ENCODE measurements around the gene PRODH.
"Not testable (repeated sequence)": the region's sequence is repeated elsewhere in the genome, so short reads cannot be mapped to it uniquely, and the experiment has no call there.

The PRODH gene

GRCh38 chr22:18906410-18906745, 29.7 kb downstream of the PRODH start:
- not testable (repeated sequence) for H3K27ac ChIP-seq (ENCODE audit: low read depth in 2 of 2, low read length in 2 of 2); H3K9ac ChIP-seq (ENCODE audit: low read depth in 1 of 2, low read length in 2 of 2); H3K4me1 ChIP-seq (ENCODE audit: control insufficient read depth in 2 of 2, insufficient read depth in 2 of 2, low read length in 2 of 2)

DNA sequence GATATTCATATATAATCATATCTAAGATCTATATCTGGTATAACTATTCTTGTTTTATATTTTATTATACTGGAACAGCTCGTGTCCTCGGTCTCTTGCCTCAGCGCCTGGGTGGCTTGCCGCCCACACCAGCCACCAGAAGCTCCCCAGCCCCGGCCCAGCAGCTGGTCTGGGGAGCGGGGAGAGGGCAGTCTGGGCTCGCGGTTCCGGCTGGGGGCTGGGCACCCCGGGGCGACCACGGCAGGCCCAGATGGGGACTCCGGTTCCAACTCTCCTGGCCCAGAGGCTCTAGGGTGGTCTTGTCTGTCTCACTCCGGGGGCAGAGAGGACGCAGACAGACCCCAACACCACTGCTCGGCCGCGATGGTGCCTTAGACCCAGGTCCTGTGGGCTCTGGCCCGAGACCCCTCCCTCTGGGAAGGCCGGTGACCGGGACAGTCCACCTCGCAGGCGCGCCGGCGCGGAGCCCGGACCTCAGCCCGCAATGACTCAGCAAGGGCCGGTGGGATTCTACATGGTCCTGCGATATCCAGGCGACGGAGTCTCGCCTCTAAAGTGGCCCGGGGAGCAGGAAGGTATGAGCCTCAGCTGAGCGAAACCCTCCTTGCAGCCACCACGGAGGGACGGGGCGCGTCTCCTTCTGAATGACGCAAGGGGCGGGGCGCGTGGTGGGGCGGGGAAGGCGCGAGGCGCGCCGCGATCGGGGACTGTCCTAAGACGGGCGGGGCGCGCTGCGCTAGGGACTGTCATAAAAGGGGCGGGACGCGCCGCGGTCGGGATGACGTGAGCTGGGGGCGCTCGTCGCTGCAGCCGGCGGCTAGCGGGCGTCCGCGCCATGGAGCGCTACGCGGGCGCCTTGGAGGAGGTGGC, 30.3 kb downstream of the PRODH start, which contains the start of gene DGCR6:
Gene DGCR6 (plus strand): TSS at position 781 of the 870 bp plus-strand sequence. CDS start 55 bp downstream, at position 836.
- Histone ChIP-seq H3K9ac (ENCODE audit: low read depth in 1 of 2, low read length in 2 of 2) (no peak within 1 kb of the TSS), H3K27me3 (ENCODE audit: control insufficient read depth in 2 of 2, insufficient read depth in 2 of 2, low read length in 2 of 2) (no peaks in the 10 kb centered on the region), H3K36me3 (ENCODE audit: control insufficient read depth in 2 of 2, insufficient read depth in 2 of 2, low read length in 2 of 2) (no peaks in the 10 kb centered on the region), H3K27ac (ENCODE audit: low read depth in 2 of 2, low read length in 2 of 2) (no peak within 1 kb of the TSS), H3K9me3 (ENCODE audit: control insufficient read depth in 2 of 2, low read length in 2 of 2) (no peaks in the 10 kb centered on the region), H3K4me3 (ENCODE audit: low read length in 2 of 2) (no peak within 1 kb of the TSS), H3K4me1 (ENCODE audit: control insufficient read depth in 2 of 2, insufficient read depth in 2 of 2, low read length in 2 of 2) (no peaks in the 10 kb centered on the region)

More at GRCh38 chr22:18906410-18906745, 29.7 kb downstream of the PRODH start:
- not testable (repeated sequence) for H3K27me3 ChIP-seq (ENCODE audit: control insufficient read depth in 2 of 2, insufficient read depth in 2 of 2, low read length in 2 of 2); H3K36me3 ChIP-seq (ENCODE audit: control insufficient read depth in 2 of 2, insufficient read depth in 2 of 2, low read length in 2 of 2); H3K9me3 ChIP-seq (ENCODE audit: control insufficient read depth in 2 of 2, low read length in 2 of 2); H3K4me3 ChIP-seq (ENCODE audit: low read length in 2 of 2)

- H3K36me3 ChIP-seq (ENCODE audit: control insufficient read depth in 2 of 2, insufficient read depth in 2 of 2, low read length in 2 of 2); H3K4me3 ChIP-seq (ENCODE audit: low read length in 2 of 2); H3K27ac ChIP-seq (ENCODE audit: low read depth in 2 of 2, low read length in 2 of 2); H3K9me3 ChIP-seq (ENCODE audit: control insufficient read depth in 2 of 2, low read length in 2 of 2); H3K27me3 ChIP-seq (ENCODE audit: control insufficient read depth in 2 of 2, insufficient read depth in 2 of 2, low read length in 2 of 2); H3K4me1 ChIP-seq (ENCODE audit: control insufficient read depth in 2 of 2, insufficient read depth in 2 of 2, low read length in 2 of 2); H3K9ac ChIP-seq (ENCODE audit: low read depth in 1 of 2, low read length in 2 of 2): not testable (repeated sequence)
These were observed 39.9 kb downstream of the PRODH start for GRCh38 chr22:18896037-18896657.

DNA sequence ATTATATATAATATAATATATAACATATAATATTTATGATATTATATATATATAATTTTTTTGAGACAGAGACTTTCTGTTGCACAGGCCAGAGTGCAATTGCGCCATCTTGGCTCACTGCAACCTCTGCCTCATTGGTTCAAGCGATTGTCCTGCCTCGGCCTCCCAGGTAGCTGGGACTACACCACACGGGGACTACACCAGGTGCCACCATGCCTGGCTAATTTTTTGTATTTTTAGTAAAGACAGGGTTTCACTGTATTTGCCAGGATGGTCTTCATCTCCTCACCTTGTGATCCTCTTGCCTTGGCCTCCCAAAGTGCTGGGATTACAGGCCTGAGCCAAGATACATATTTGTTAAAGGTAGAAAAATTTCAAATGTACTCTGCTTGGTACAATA, 42.3 kb downstream of the PRODH start:
- H3K27ac ChIP-seq (ENCODE audit: low read depth in 2 of 2, low read length in 2 of 2); H3K36me3 ChIP-seq (ENCODE audit: control insufficient read depth in 2 of 2, insufficient read depth in 2 of 2, low read length in 2 of 2); H3K4me1 ChIP-seq (ENCODE audit: control insufficient read depth in 2 of 2, insufficient read depth in 2 of 2, low read length in 2 of 2); H3K9me3 ChIP-seq (ENCODE audit: control insufficient read depth in 2 of 2, low read length in 2 of 2); H3K27me3 ChIP-seq (ENCODE audit: control insufficient read depth in 2 of 2, insufficient read depth in 2 of 2, low read length in 2 of 2); H3K9ac ChIP-seq (ENCODE audit: low read depth in 1 of 2, low read length in 2 of 2); H3K4me3 ChIP-seq (ENCODE audit: low read length in 2 of 2): not testable (repeated sequence)

- not testable (repeated sequence) for H3K9ac ChIP-seq (ENCODE audit: low read depth in 1 of 2, low read length in 2 of 2); H3K4me1 ChIP-seq (ENCODE audit: control insufficient read depth in 2 of 2, insufficient read depth in 2 of 2, low read length in 2 of 2); H3K36me3 ChIP-seq (ENCODE audit: control insufficient read depth in 2 of 2, insufficient read depth in 2 of 2, low read length in 2 of 2); H3K27me3 ChIP-seq (ENCODE audit: control insufficient read depth in 2 of 2, insufficient read depth in 2 of 2, low read length in 2 of 2); H3K9me3 ChIP-seq (ENCODE audit: control insufficient read depth in 2 of 2, low read length in 2 of 2); H3K4me3 ChIP-seq (ENCODE audit: low read length in 2 of 2); H3K27ac ChIP-seq (ENCODE audit: low read depth in 2 of 2, low read length in 2 of 2)
These were observed 45.4 kb downstream of the PRODH start for GRCh38 chr22:18890510-18891192.

GRCh38 chr22:18888115-18888514, 48.0 kb downstream of the PRODH start:
- no peaks in the 10 kb centered on the region for H3K36me3 ChIP-seq (ENCODE audit: control insufficient read depth in 2 of 2, insufficient read depth in 2 of 2, low read length in 2 of 2)
- no peaks in the 10 kb centered on the region for H3K27me3 ChIP-seq (ENCODE audit: control insufficient read depth in 2 of 2, insufficient read depth in 2 of 2, low read length in 2 of 2)
- no peak overlapping the region for H3K4me3 ChIP-seq (ENCODE audit: low read length in 2 of 2)
- H3K9ac ChIP-seq (ENCODE audit: low read depth in 1 of 2, low read length in 2 of 2): no peak overlapping the region
- H3K27ac ChIP-seq (ENCODE audit: low read depth in 2 of 2, low read length in 2 of 2): no peak overlapping the region
- H3K4me1 ChIP-seq (ENCODE audit: control insufficient read depth in 2 of 2, insufficient read depth in 2 of 2, low read length in 2 of 2): no peaks in the 10 kb centered on the region
- no peaks in the 10 kb centered on the region for H3K9me3 ChIP-seq (ENCODE audit: control insufficient read depth in 2 of 2, low read length in 2 of 2)

DNA sequence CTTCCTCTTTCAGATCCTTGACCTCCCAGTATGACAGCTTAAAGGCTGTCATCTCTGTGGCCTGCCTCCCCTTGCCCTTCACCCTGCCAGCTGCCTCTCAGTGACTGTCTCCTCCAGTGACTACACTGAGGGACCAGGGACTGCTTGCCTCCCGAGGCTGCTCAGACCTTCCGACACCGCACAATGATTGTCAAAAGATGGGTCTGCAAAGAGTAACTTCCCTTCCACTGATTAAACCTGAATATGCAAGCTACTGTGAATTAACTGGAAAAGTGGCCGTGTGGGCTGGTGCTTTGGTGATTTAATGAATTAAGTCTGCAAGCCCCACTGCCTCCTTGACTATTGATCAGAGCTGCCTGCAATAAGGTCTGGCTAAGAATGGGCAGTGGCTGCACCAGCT, 51.6 kb downstream of the PRODH start:
- not testable (repeated sequence) for H3K4me1 ChIP-seq (ENCODE audit: control insufficient read depth in 2 of 2, insufficient read depth in 2 of 2, low read length in 2 of 2); H3K36me3 ChIP-seq (ENCODE audit: control insufficient read depth in 2 of 2, insufficient read depth in 2 of 2, low read length in 2 of 2); H3K9ac ChIP-seq (ENCODE audit: low read depth in 1 of 2, low read length in 2 of 2); H3K4me3 ChIP-seq (ENCODE audit: low read length in 2 of 2); H3K27ac ChIP-seq (ENCODE audit: low read depth in 2 of 2, low read length in 2 of 2); H3K27me3 ChIP-seq (ENCODE audit: control insufficient read depth in 2 of 2, insufficient read depth in 2 of 2, low read length in 2 of 2); H3K9me3 ChIP-seq (ENCODE audit: control insufficient read depth in 2 of 2, low read length in 2 of 2)

DNA sequence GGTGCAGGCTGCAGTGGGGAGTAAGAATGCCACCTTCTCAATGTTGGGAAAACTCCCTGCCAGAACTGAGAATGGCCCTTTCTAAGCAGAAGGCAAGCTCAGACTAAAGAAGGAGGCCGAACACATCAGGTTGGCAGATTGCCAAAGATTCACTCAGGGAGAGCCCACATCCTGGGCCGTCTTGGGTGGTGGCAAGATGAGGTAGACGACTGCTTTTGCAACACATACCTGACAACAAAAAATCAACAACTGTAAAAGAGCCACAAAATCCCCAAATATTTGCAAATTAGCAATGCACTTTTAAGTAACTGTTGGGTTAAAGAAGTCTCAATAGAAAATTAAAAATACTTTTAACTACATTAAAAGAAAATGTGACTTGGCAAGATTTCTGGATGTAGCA, 54.8 kb downstream of the PRODH start:
- not testable (repeated sequence) for H3K4me1 ChIP-seq (ENCODE audit: control insufficient read depth in 2 of 2, insufficient read depth in 2 of 2, low read length in 2 of 2); H3K27ac ChIP-seq (ENCODE audit: low read depth in 2 of 2, low read length in 2 of 2); H3K4me3 ChIP-seq (ENCODE audit: low read length in 2 of 2); H3K27me3 ChIP-seq (ENCODE audit: control insufficient read depth in 2 of 2, insufficient read depth in 2 of 2, low read length in 2 of 2); H3K36me3 ChIP-seq (ENCODE audit: control insufficient read depth in 2 of 2, insufficient read depth in 2 of 2, low read length in 2 of 2); H3K9me3 ChIP-seq (ENCODE audit: control insufficient read depth in 2 of 2, low read length in 2 of 2); H3K9ac ChIP-seq (ENCODE audit: low read depth in 1 of 2, low read length in 2 of 2)

Data from mucosa of rectum (tissue), 2 donors.